ENCODE data around the gene RGS3. TPM values are rescaled to one million over a fixed set of nuclear protein-coding genes. Genes with fewer than 3 reads are reported as not detected.

The RGS3 gene
- total RNA-seq, 4 donors from 2014 or later = 11.0 to 18.8 (median 16.0) TPM

DNA sequence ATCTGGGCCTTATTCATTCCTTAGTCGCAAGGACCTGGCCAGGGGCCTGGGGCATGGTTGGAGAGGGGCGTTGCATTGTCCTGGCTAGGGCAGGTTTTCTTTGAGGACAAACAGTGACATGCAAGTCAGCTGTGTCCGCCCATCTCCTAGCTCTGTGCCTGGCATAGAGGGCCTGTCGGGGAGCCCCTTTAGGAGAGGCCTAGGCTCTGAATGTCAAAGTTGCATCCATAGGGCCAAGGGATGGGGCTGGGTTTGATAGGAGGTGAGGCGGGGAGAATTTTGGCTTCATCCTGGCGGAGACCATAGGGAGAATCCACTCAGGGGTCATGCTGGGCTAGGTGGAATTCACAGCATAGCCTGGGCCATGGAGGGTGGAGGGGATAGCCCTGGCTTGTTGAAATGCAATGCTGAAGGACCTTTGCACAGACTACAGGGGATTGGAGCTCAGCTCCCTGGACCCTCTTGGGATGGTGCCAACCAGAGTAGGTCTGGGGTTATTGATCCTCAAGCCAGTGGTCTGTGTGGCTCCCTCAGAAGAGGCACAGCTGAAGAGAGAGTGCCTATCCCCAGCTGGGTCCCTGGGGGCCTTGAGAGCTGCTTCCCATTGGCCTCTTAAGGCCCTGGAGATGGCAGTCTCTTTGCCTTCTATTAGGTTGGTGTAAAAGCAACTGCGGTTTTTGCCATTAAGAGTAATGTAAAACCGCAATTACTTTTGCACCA lies 104.0 kb downstream of the RGS3 start:
- 89% methylated on average over 8 of the region's 8 CpGs for WGBS
- Histone ChIP-seq H3K27me3 (no peaks in the 10 kb centered on the region), H3K9me3 (no peaks in the 10 kb centered on the region), H3K36me3 (no peaks in the 10 kb centered on the region), H3K4me3 (no peak overlapping the region), H3K27ac (no peak overlapping the region), H3K4me1 (peaks cover 67% of the 10 kb centered on the region)
- peak; percentile 47 to 78 for DNase-seq (ENCODE audit: low spot score in 2 of 2)
- TF ChIP-seq, protein P1, sequence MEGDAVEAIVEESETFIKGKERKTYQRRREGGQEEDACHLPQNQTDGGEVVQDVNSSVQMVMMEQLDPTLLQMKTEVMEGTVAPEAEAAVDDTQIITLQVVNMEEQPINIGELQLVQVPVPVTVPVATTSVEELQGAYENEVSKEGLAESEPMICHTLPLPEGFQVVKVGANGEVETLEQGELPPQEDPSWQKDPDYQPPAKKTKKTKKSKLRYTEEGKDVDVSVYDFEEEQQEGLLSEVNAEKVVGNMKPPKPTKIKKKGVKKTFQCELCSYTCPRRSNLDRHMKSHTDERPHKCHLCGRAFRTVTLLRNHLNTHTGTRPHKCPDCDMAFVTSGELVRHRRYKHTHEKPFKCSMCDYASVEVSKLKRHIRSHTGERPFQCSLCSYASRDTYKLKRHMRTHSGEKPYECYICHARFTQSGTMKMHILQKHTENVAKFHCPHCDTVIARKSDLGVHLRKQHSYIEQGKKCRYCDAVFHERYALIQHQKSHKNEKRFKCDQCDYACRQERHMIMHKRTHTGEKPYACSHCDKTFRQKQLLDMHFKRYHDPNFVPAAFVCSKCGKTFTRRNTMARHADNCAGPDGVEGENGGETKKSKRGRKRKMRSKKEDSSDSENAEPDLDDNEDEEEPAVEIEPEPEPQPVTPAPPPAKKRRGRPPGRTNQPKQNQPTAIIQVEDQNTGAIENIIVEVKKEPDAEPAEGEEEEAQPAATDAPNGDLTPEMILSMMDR (IDR thresholded peaks at IDR 0.05) = no peak
- TF ChIP-seq EP300 (IDR thresholded peaks at IDR 0.05) (no peak), POLR2AphosphoS5 (IDR thresholded peaks at IDR 0.05) (no peak), POLR2A (IDR thresholded peaks at IDR 0.05) (no peak)

DNA sequence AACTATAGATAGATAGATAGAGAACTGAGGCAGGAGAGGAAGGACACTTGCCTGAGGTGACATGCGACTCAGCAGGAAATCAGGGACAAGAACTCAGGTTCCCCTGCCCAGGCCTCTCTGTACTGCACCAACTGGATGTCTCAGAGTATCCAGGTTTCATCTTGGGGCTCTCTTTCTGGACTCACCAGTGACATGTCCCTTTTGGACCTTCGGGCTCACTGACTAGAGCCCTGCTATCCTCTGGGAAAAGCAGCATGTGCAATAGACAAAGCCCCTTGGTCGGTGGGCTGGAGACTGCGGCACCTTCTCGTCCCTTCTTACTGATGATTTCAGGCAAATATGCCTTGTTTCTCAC lies 104.5 kb downstream of the RGS3 start:
- no peak overlapping the region for H3K27ac ChIP-seq

DNA sequence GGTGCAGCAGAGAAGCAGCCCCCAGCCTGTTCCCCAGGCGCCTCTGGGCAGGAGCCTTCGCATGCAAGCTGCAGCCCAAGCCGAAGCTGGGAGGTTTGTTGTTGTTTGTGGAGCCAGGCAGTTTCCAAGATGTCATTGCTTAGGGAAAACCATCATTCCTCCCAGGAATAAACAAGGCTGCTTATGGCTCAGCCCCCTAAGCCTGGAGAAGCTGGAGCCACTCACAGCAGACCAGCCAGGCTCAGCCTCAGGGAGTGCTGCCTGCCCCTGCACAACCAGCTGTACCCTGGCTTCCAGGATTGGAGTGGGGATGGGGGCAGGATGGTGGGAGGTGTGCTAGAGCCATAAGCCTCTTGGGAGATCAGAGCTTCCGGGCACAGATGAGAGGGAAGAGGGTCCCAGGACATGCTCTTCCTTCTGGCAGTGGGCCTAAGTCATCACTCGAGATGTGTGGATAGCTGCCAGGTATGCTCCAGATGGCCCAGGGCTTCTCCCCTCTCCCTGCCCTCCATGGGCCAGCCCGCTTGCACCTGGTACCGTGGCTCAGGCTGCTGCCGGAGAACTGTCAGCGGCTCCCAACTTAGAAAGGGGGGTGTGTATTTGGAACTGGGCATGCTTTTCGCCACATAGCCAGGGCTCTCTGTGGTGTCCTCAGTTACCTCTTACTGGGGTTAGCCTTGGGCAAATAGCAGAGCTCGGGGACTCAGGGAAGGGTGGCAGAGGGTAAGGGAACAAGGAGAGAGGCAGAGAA lies 105.2 kb downstream of the RGS3 start:
- H3K27ac ChIP-seq = peak overlapping the region; percentile 30
- H3K36me3 ChIP-seq = no peaks in the 10 kb centered on the region
- TF ChIP-seq, protein P1 (IDR thresholded peaks at IDR 0.05) = no peak
- TF ChIP-seq EP300 (IDR thresholded peaks at IDR 0.05) = no peak
- TF ChIP-seq POLR2AphosphoS5 (IDR thresholded peaks at IDR 0.05) = no peak
- TF ChIP-seq POLR2A (IDR thresholded peaks at IDR 0.05) = no peak
- WGBS = 81% methylated on average over 3 of the region's 11 CpGs
- H3K4me3 ChIP-seq = no peak overlapping the region
- H3K9me3 ChIP-seq = no peaks in the 10 kb centered on the region
- peaks cover 66% of the 10 kb centered on the region for H3K4me1 ChIP-seq
- DNase-seq (ENCODE audit: low spot score in 2 of 2) = peak; percentile 57
- H3K27me3 ChIP-seq = no peaks in the 10 kb centered on the region

More for the DNA sequence above, 104.5 kb downstream of the RGS3 start:
- peaks cover 66% of the 10 kb centered on the region for H3K4me1 ChIP-seq
- TF ChIP-seq, protein P1 (IDR thresholded peaks at IDR 0.05) = no peak
- no peak for TF ChIP-seq POLR2AphosphoS5 (IDR thresholded peaks at IDR 0.05)
- no peak for TF ChIP-seq EP300 (IDR thresholded peaks at IDR 0.05)
- no peak for TF ChIP-seq POLR2A (IDR thresholded peaks at IDR 0.05)
- WGBS = 88% methylated on average over 5 of the region's 5 CpGs
- H3K27me3 ChIP-seq = no peaks in the 10 kb centered on the region
- no peaks in the 10 kb centered on the region for H3K9me3 ChIP-seq
- DNase-seq (ENCODE audit: low spot score in 2 of 2) = peak; percentile 32 to 33
- H3K36me3 ChIP-seq = no peaks in the 10 kb centered on the region
- H3K4me3 ChIP-seq = no peak overlapping the region

DNA sequence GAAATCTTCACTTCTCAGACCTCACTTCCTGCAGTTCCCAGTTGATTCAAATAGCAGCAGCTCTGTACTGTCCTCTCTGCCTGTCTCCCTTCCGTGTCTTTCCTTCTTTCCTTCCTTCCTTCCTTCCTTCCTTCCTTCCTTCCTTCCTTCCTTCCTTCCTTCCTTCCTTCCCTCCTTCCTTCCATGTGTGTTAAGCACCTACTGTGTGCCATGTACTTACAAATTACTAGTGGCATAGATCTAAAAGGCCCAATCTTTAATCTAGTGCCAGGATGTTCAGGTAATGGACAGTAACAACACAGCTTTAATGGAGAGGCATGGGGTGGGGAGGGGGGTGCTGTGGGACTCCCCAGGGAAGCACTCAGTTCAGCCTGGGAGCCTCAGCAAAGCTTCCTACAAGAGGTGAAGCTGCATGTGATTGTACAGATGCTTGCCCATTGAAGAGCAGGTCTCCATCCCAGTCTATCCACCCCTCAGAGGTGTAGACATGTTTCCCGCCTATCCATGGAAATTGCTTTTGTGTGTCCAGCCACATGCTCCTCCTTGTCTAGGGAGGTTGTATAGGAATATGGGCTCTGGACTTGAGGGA lies 106.0 kb downstream of the RGS3 start:
- no peaks in the 10 kb centered on the region for H3K9me3 ChIP-seq

More for the DNA sequence above, 106.0 kb downstream of the RGS3 start:
- Histone ChIP-seq H3K36me3 (no peaks in the 10 kb centered on the region), H3K27ac (no peak overlapping the region), H3K4me1 (peaks cover 66% of the 10 kb centered on the region), H3K27me3 (no peaks in the 10 kb centered on the region), H3K4me3 (no peak overlapping the region)
- peak in 1 of 2 donors; percentile 43 for DNase-seq (ENCODE audit: low spot score in 2 of 2)
- TF ChIP-seq POLR2AphosphoS5 (IDR thresholded peaks at IDR 0.05) = no peak
- TF ChIP-seq, protein P1 (IDR thresholded peaks at IDR 0.05) = no peak
- TF ChIP-seq EP300 (IDR thresholded peaks at IDR 0.05) = no peak
- TF ChIP-seq POLR2A (IDR thresholded peaks at IDR 0.05) = no peak
- 83% methylated on average over 2 of the region's 2 CpGs for WGBS
